IMR-90 (cell line): ENCODE data around the gene POLR2C.

ENCODE experiments used
- CTCF ChIP-seq: conservative IDR thresholded peaks from 2 replicates; pipeline ENCODE4 v1.5.1; 2012; ENCODE audit warnings: mild to moderate bottlenecking, low read depth, low read length, improper control_type of control experiment
- MAFK ChIP-seq: IDR thresholded peaks from 2 replicates; pipeline ENCODE4 v1.6.1; 2012; ENCODE audit warnings: low read depth, low read length, improper control_type of control experiment
- MXI1 ChIP-seq: IDR thresholded peaks from 2 replicates; pipeline ENCODE4 v1.6.1; 2012; ENCODE audit warnings: low read depth, mild to moderate bottlenecking, low read length, moderate library complexity, borderline replicate concordance
- NFE2L2 ChIP-seq: fragments of 150-350 bp; IDR thresholded peaks from 2 replicates; pipeline ENCODE4 v1.6.1; 2016; ENCODE audit warnings: low read depth, mild to moderate bottlenecking, low read length
- POLR2A ChIP-seq: IDR thresholded peaks from 2 replicates; pipeline ENCODE4 v1.6.1; 2012; ENCODE audit warnings: mild to moderate bottlenecking, low read depth, low read length
- RFX5 ChIP-seq: IDR thresholded peaks from 2 replicates; pipeline ENCODE4 v1.8.0; 2012; ENCODE audit warnings: low read depth, mild to moderate bottlenecking, low read length, moderate library complexity

- TF ChIP-seq CTCF = no peak
- TF ChIP-seq MAFK = no peak
- TF ChIP-seq MXI1 = no peak
- TF ChIP-seq NFE2L2 = no peak
- no peak for TF ChIP-seq POLR2A
- TF ChIP-seq RFX5 = no peak
Measured at GRCh38 chr16:57473176-57473840, 10.8 kb downstream of the POLR2C start.
